ENCODE results near the gene UBE2L3. TPM values are rescaled to one million over a fixed set of nuclear protein-coding genes. Genes with fewer than 3 reads are reported as not detected.

Gene UBE2L3
- total and polyA plus RNA-seq, 2 of the 8 experiments (the other 6 are each of a cell fraction or from before 2014, with no cell fraction given): 63.5 to 90.0 TPM

- DNase-seq (ENCODE audit: low read depth in 1 of 2, low spot score in 2 of 2) (no peak), FAIRE-seq (no peak)
- peak overlapping the region; percentile 32 for H4K91ac ChIP-seq (replicated peaks; ENCODE audit: insufficient read length, low read length)
- peaks cover 4 to 5% of the 10 kb centered on the region in 2 experiments for H4K20me1 ChIP-seq (replicated peaks in 1 of 2; ENCODE audit: control insufficient read depth in 1 of 2, insufficient read depth in 2 of 2, low read length in 2 of 2)
- H3K4me1 ChIP-seq (replicated peaks in 1 of 4; ENCODE audit: control insufficient read depth in 3 of 4, insufficient read depth in 4 of 4, low read length in 3 of 4): peaks cover 0 to 2% (median under 1%) of the 10 kb centered on the region in 4 experiments; a peak in 3 of 7 replicates
- H3K23me2 ChIP-seq (ENCODE audit: low read depth, low read length): no peaks in the 10 kb centered on the region; the same call in 1 of the 2 replicates
- no peak overlapping the region for H4K8ac ChIP-seq (ENCODE audit: extremely low read depth, insufficient read depth, low read length)
- no peak overlapping the region for H3K9ac ChIP-seq (replicated peaks in 1 of 4; ENCODE audit: extremely low read depth in 1 of 4, low read depth in 3 of 4, low read length in 3 of 4)
- H2BK15ac ChIP-seq (ENCODE audit: low read length): no peak overlapping the region; the same call in 1 of the 2 replicates
- H3K4ac ChIP-seq (replicated peaks; ENCODE audit: insufficient read length, low read depth, low read length): no peak overlapping the region
- H2BK20ac ChIP-seq (ENCODE audit: low read length): 0 out of 2 replicates have a peak overlapping the region, but pooled peaks have one; percentile 10
- POLR2A ChIA-PET (ENCODE audit: partially characterized antibody): interaction anchor here (0.9 to 1.5 kb wide), 2 partner anchors 8 kb away, joined by 3 read pairs; no protein-coding TSS in a partner anchor
- peak overlapping the region; percentile 28; the same call in 1 of the 2 replicates for H2AK5ac ChIP-seq (ENCODE audit: low read depth, low read length)
- no peak overlapping the region for H4K5ac ChIP-seq (ENCODE audit: insufficient read length, low read depth, low read length)
- no peak overlapping the region for H2BK120ac ChIP-seq (replicated peaks; ENCODE audit: low read depth, low read length)
- no peak overlapping the region for H3K18ac ChIP-seq (ENCODE audit: extremely low read depth, low read length)
- CTCF ChIA-PET (ENCODE audit: partially characterized antibody): interaction anchor here (0.5 to 1.0 kb wide), 2 partner anchors 60 to 178 kb away, joined by 3 read pairs; no protein-coding TSS in a partner anchor
- H3K79me2 ChIP-seq (ENCODE audit: control insufficient read depth in 1 of 2, insufficient read depth in 2 of 2, low read length in 2 of 2): peaks cover 13 to 18% of the 10 kb centered on the region in 2 experiments
- H2BK5ac ChIP-seq (ENCODE audit: low read depth, low read length): no peak overlapping the region
- H3K27ac ChIP-seq (ENCODE audit: low read depth, low read length): no peak overlapping the region
- 93% methylated on average over 6 of the region's 6 CpGs; no CpG with 5 or more reads in 1 of the 2 experiments for WGBS, 2 experiments (ENCODE audit: extremely low coverage in 1 of 2, insufficient coverage in 1 of 2, insufficient read length in 1 of 2, insufficient replicate concordance in 2 of 2, low coverage in 1 of 2, low lambda C conversion rate in 2 of 2, missing lambda C conversion rate in 1 of 2)
- no peak overlapping the region for H3K4me3 ChIP-seq (ENCODE audit: extremely low read depth in 1 of 4, insufficient read depth in 2 of 4, low read depth in 3 of 4, low read length in 4 of 4)
- H3K4me2 ChIP-seq (ENCODE audit: insufficient read depth in 1 of 2, low read depth in 2 of 2, low read length in 2 of 2): no peak overlapping the region
- H3K27me3 ChIP-seq (replicated peaks in 1 of 4; ENCODE audit: control insufficient read depth in 3 of 4, extremely low read depth in 1 of 4, insufficient read depth in 3 of 4, low read length in 3 of 4): no peaks in the 10 kb centered on the region; a peak in 1 of 7 replicates
- no peak overlapping the region for H3K23ac ChIP-seq (ENCODE audit: insufficient read length)
- no peak overlapping the region for H3K14ac ChIP-seq (ENCODE audit: insufficient read length)
- H3K36me3 ChIP-seq (ENCODE audit: control insufficient read depth in 2 of 4, insufficient read depth in 4 of 4, low read length in 3 of 4): no peaks in the 10 kb centered on the region
- H3K9me3 ChIP-seq (ENCODE audit: insufficient read depth in 2 of 2, low read depth in 1 of 2, low read length in 1 of 2): no peaks in the 10 kb centered on the region
- no peak overlapping the region for H2BK12ac ChIP-seq (ENCODE audit: low read depth, low read length)
- H2AFZ ChIP-seq (ENCODE audit: low read length): no peak overlapping the region
- peaks cover under 1% of the 10 kb centered on the region for H3K79me1 ChIP-seq (ENCODE audit: low read depth, low read length)
- no peak overlapping the region for H3K56ac ChIP-seq (replicated peaks; ENCODE audit: insufficient read length, low read depth, low read length)
- TF ChIP-seq TAF7 (optimal IDR thresholded peaks at IDR 0.05; ENCODE audit: borderline replicate concordance, low read depth, low read length): no peak
- no peak for TF ChIP-seq SUZ12 (IDR thresholded peaks at IDR 0.05; ENCODE audit: low read length)
- TF ChIP-seq USF2 (IDR thresholded peaks at IDR 0.05; ENCODE audit: low read length): no peak
- TF ChIP-seq BACH1 (IDR thresholded peaks at IDR 0.05; ENCODE audit: low read length): no peak
- TF ChIP-seq RXRA (IDR thresholded peaks at IDR 0.05; ENCODE audit: insufficient read depth, low read depth, low read length): no peak
- no peak for TF ChIP-seq HDAC2 (IDR thresholded peaks at IDR 0.05; ENCODE audit: borderline replicate concordance in 1 of 2, low read depth in 2 of 2, low read length in 2 of 2)
- no peak for TF ChIP-seq SIRT6 (IDR thresholded peaks at IDR 0.05; ENCODE audit: low read length)
- TF ChIP-seq FOSL1 (IDR thresholded peaks at IDR 0.05; ENCODE audit: insufficient read depth, low read depth, low read length): no peak
- TF ChIP-seq KDM5A (IDR thresholded peaks at IDR 0.05; ENCODE audit: low read length): no peak
Observed at GRCh38 chr22:21564411-21564810, 3.1 kb upstream of the UBE2L3 start.
